Measurements from ENCODE around the gene GRK4.
"Not testable (repeated sequence)": the region's sequence is repeated elsewhere in the genome, so short reads cannot be mapped to it uniquely, and the experiment has no call there.

The GRK4 gene

GRCh38 chr4:2963175-2963965, at the start of gene GRK4, which contains the start of gene NOP14:
GRK4 (plus strand) TSS chr4:2963571; CDS start chr4:2964071, 500 bp downstream.
NOP14 (minus strand) TSS chr4:2963406; CDS start chr4:2963319, 87 bp downstream.
- peak; percentile 98 for DNase-seq (ENCODE audit: low spot score)

- DNase-seq (ENCODE audit: low spot score) = no peak
Measured at GRCh38 chr4:2914256-2915126, 48.9 kb upstream of the GRK4 start.

GRCh38 chr4:2915789-2916188, 47.6 kb upstream of the GRK4 start:
- no peak for DNase-seq (ENCODE audit: low spot score)

- DNase-seq (ENCODE audit: low spot score) = not testable (repeated sequence)
Measured at GRCh38 chr4:2916696-2917095, 46.7 kb upstream of the GRK4 start.

- not testable (repeated sequence) for DNase-seq (ENCODE audit: low spot score)
Measured at GRCh38 chr4:2918300-2918699, 45.1 kb upstream of the GRK4 start.

GRCh38 chr4:2918714-2919113, 44.7 kb upstream of the GRK4 start:
- DNase-seq (ENCODE audit: low spot score) = not testable (repeated sequence)

GRCh38 chr4:2922453-2923101, 40.8 kb upstream of the GRK4 start:
- DNase-seq (ENCODE audit: low spot score) = not testable (repeated sequence)

GRCh38 chr4:2923141-2923551, 40.2 kb upstream of the GRK4 start:
- no peak for DNase-seq (ENCODE audit: low spot score)

- no peak for DNase-seq (ENCODE audit: low spot score)
Measured at GRCh38 chr4:2923668-2924173, 39.6 kb upstream of the GRK4 start.

- DNase-seq (ENCODE audit: low spot score) = no peak
Measured at GRCh38 chr4:2924286-2924685, 39.1 kb upstream of the GRK4 start.

- DNase-seq (ENCODE audit: low spot score) = no peak
Measured at GRCh38 chr4:2924765-2925301, 38.5 kb upstream of the GRK4 start.

- no peak for DNase-seq (ENCODE audit: low spot score)
Measured at GRCh38 chr4:2925496-2925895, 37.9 kb upstream of the GRK4 start.

GRCh38 chr4:2925931-2926860, 37.2 kb upstream of the GRK4 start:
- no peak for DNase-seq (ENCODE audit: low spot score)

GRCh38 chr4:2927016-2927695, 36.2 kb upstream of the GRK4 start:
- no peak for DNase-seq (ENCODE audit: low spot score)

GRCh38 chr4:2927696-2928075, 35.7 kb upstream of the GRK4 start:
- no peak for DNase-seq (ENCODE audit: low spot score)

GRCh38 chr4:2928242-2929176, 34.9 kb upstream of the GRK4 start:
- no peak for DNase-seq (ENCODE audit: low spot score)

GRCh38 chr4:2929469-2929868, 33.9 kb upstream of the GRK4 start:
- DNase-seq (ENCODE audit: low spot score) = no peak

GRCh38 chr4:2930135-2930757, 33.1 kb upstream of the GRK4 start:
- DNase-seq (ENCODE audit: low spot score) = no peak
